Small intestine (tissue), 7 donors: Measurements from ENCODE around the gene POMT1. TPM values are rescaled to one million over a fixed set of nuclear protein-coding genes. Genes with fewer than 3 reads are reported as not detected.

ENCODE experiments used
- DNase-seq, 2 donors: peaks; one replicate each; pipeline versions ENCODE4 v3.0.0 to v3.0.0-alpha.2; 2013
- FAIRE-seq: peaks from 2 replicates; lab custom pipeline; 2012; peaks lifted over from hg19 to GRCh38; lab: Jason Lieb, UNC
- H3K27ac ChIP-seq, 3 donors: one replicate each; pipeline ENCODE4 v1.5.1; 2013; ENCODE audit warnings: low read length in 2 of 3, mild to moderate bottlenecking in 2 of 3, control low read depth in 1 of 3, inconsistent platforms in 1 of 3, low read depth in 1 of 3, moderate library complexity in 1 of 3
- H3K27me3 ChIP-seq, 3 donors: one replicate each; pipeline ENCODE4 v1.6.1; 2013; ENCODE audit warnings: low read length in 3 of 3, inconsistent platforms in 1 of 3; ENCODE audit not compliant: control insufficient read depth in 3 of 3, insufficient read depth in 3 of 3
- H3K36me3 ChIP-seq, 3 donors: one replicate each; pipeline ENCODE4 v1.6.1; 2013; ENCODE audit warnings: low read length in 3 of 3, inconsistent platforms in 1 of 3, low read depth in 1 of 3, mild to moderate bottlenecking in 1 of 3, moderate library complexity in 1 of 3; ENCODE audit not compliant: control insufficient read depth in 3 of 3, insufficient read depth in 2 of 3
- H3K4me1 ChIP-seq, 3 donors: one replicate each; pipeline ENCODE4 v1.6.1; 2013; ENCODE audit warnings: low read length in 2 of 3, inconsistent platforms in 1 of 3, low read depth in 1 of 3, mild to moderate bottlenecking in 1 of 3, moderate library complexity in 1 of 3; ENCODE audit not compliant: control insufficient read depth in 3 of 3, insufficient read depth in 2 of 3
- H3K4me3 ChIP-seq, 3 donors: one replicate each; pipeline ENCODE4 v1.5.1; 2013; ENCODE audit warnings: low read length in 3 of 3, control low read depth in 1 of 3, inconsistent platforms in 1 of 3, low read depth in 1 of 3, mild to moderate bottlenecking in 1 of 3, moderate library complexity in 1 of 3
- H3K9me3 ChIP-seq, 2 donors: one replicate each; pipeline ENCODE4 v1.6.1; 2013; ENCODE audit warnings: low read depth in 1 of 2, low read length in 1 of 2; ENCODE audit not compliant: control insufficient read depth in 2 of 2, insufficient read depth in 1 of 2
- WGBS, 3 donors: extraction: QIAGEN DNeasy Blood & Tissue Kit; methylation state at CpG; one replicate each; pipeline ENCODE4 v1.1.7; 2013; 5-methylcytosine and 5-hydroxymethylcytosine counted together
- polyA plus RNA-seq, 4 donors: library from polyadenylated mRNA; stranded (reverse) in 3 of 4; unstranded in 1 of 4; fragments of 200-250 nt in 3 of 4; fragments of 120-200 nt in 1 of 4; gene quantifications; one replicate each; pipeline versions ENCODE4 v1.2.1 to v1.2.3, GENCODE V29; 2013
- donor health status: healthy with polysubstance abuse.
- donor health status: control.
- donor health status: control.
- donor health status: Bipolar disorder and iron deficiency.
- donor health status: healthy.

Gene POMT1
- polyA plus RNA-seq, 4 donors: 15.0 to 53.2 (median 35.5) TPM

- Histone ChIP-seq H3K4me3 (no peak overlapping the region), H3K36me3 (peaks cover 40 to 98% (median 58%) of the 10 kb centered on the region in 3 donors), H3K9me3 (no peaks in the 10 kb centered on the region), H3K27me3 (no peaks in the 10 kb centered on the region), H3K27ac (no peak overlapping the region), H3K4me1 (no peaks in the 10 kb centered on the region)
- FAIRE-seq: no peak
- no peak for DNase-seq
- WGBS, 3 donors: 91 to 93% (median 91%) methylated on average over 10 of the region's 10 CpGs
These were observed 23.8 kb upstream of the POMT1 start for GRCh38 chr9:131478911-131479310.

GRCh38 chr9:131480258-131480657, 22.5 kb upstream of the POMT1 start:
- WGBS, 3 donors: 96 to 100% (median 96%) methylated on average over 1 of the region's 1 CpG
- Histone ChIP-seq H3K27ac (no peak overlapping the region), H3K4me3 (no peak overlapping the region), H3K9me3 (no peaks in the 10 kb centered on the region), H3K4me1 (no peaks in the 10 kb centered on the region), H3K36me3 (peaks cover 38 to 98% (median 58%) of the 10 kb centered on the region in 3 donors), H3K27me3 (no peaks in the 10 kb centered on the region)
- FAIRE-seq (no peak), DNase-seq (no peak)

DNA sequence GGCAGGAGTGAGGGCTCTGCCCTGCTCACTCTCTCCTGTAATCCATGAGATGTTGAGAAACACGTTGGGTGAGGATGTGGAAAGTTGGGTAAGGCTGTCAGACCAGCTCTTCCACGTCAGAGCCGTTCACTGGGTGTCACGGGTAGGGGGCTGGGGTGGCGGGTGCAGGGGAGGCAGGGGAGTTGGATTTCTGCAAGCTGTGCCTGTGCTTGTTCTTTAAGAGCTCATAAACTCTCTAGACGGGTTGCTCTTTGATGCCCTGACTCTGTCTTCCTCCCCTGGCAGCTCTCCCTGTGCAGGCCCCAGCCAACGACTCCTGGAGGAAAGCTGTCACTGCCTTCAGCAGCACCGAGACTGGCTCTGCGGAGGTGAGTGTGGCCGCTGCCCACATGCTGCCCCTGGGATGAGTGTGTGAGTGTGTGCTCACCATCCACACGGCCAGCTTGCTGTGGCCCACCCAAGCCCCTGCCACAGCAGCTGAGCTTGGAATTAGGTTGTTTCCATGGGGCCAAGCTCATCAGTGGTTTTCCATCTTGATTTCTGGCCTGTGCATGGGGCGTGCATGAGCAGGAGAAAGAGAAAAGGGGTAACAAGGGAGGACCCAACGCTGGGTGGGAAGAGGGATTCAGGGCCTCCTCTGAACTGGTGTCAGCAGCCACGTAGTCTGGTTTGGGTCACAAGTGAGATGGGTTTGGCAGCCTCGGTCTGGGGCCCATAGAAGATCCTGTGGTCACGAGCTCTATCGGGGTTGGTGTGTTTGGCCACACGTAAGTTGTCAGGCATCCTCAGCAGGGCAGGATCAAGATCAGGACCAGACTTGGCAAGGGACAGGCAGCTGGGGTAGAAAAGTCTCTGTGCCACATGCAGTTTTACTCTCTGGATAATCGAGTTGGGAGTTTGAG, 21.0 kb upstream of the POMT1 start:
- no peak overlapping the region for H3K27ac ChIP-seq
- H3K9me3 ChIP-seq: no peaks in the 10 kb centered on the region
- H3K36me3 ChIP-seq: peaks cover 31 to 97% (median 46%) of the 10 kb centered on the region in 3 donors
- no peak for DNase-seq
- no peak for FAIRE-seq
- no peak overlapping the region for H3K4me3 ChIP-seq
- no peaks in the 10 kb centered on the region for H3K4me1 ChIP-seq
- 86 to 88% (median 86%) methylated on average over 19 of the region's 19 CpGs for WGBS, 3 donors
- no peaks in the 10 kb centered on the region for H3K27me3 ChIP-seq

- Histone ChIP-seq H3K4me1 (no peaks in the 10 kb centered on the region), H3K9me3 (no peaks in the 10 kb centered on the region), H3K27ac (no peak overlapping the region), H3K4me3 (no peak overlapping the region), H3K27me3 (no peaks in the 10 kb centered on the region), H3K36me3 (peaks cover 32 to 96% (median 45%) of the 10 kb centered on the region in 3 donors)
- no peak for DNase-seq
- 91 to 92% (median 92%) methylated on average over 22 to 24 of the region's 24 CpGs for WGBS, 3 donors
- no peak for FAIRE-seq
These were observed 20.2 kb upstream of the POMT1 start for GRCh38 chr9:131482343-131483006.

DNA sequence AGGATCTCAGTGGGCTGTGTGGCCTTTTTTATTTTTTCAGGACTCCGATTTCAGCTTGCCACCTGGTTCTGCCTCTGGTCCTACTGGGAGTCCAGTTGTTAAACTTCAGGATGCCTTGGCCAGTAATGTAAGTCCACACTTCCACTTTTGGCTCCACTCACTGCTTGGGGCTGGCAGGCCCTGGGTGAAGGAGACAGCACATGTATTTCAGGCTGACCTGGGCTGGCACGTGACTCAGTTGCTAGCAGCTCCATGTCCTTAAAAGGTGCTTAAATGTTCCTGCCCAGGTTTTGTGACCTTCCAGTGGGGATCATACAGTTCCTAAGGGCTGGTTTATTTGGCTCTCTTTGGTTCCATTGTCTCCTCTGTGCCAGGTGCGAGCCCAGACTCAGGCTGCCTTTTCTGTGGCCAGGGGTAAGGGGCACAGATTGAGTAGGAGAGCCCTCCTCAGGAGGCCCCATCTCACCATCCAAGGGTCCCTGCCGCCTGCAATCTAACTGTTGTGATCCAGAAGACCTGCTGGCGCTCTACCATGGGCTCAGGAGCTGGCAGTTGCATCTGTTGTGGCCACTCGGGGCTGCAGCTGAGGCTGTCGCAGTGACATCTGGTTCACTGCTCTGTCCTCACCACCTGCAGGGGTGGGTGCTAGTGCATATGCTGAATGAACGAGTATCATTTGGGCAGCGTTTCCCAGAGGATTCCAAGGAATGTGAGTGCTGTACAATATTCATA, 19.2 kb upstream of the POMT1 start:
- Histone ChIP-seq H3K4me3 (no peak overlapping the region), H3K9me3 (no peaks in the 10 kb centered on the region), H3K27ac (no peak overlapping the region), H3K4me1 (no peaks in the 10 kb centered on the region), H3K27me3 (no peaks in the 10 kb centered on the region), H3K36me3 (peaks cover 34 to 96% (median 40%) of the 10 kb centered on the region in 3 donors)
- 87 to 89% (median 88%) methylated on average over 9 of the region's 9 CpGs for whole genome bisulfite sequencing, 3 donors
- DNase-seq (no peak), FAIRE-seq (no peak)

- H3K36me3 ChIP-seq: peaks cover 34 to 96% (median 36%) of the 10 kb centered on the region in 3 donors
- H3K27me3 ChIP-seq: no peaks in the 10 kb centered on the region
- WGBS, 3 donors: 94 to 96% (median 96%) methylated on average over 7 of the region's 7 CpGs
- no peak overlapping the region for H3K27ac ChIP-seq
- no peaks in the 10 kb centered on the region for H3K4me1 ChIP-seq
- no peak for FAIRE-seq
- no peaks in the 10 kb centered on the region for H3K9me3 ChIP-seq
- no peak overlapping the region for H3K4me3 ChIP-seq
- no peak for DNase-seq
These were observed 18.7 kb upstream of the POMT1 start for GRCh38 chr9:131484051-131484445.

GRCh38 chr9:131484560-131485185, 18.0 kb upstream of the POMT1 start:
- Histone ChIP-seq H3K27ac (no peak overlapping the region), H3K27me3 (no peaks in the 10 kb centered on the region), H3K4me3 (no peak overlapping the region), H3K4me1 (no peaks in the 10 kb centered on the region), H3K36me3 (peaks cover 31 to 96% (median 36%) of the 10 kb centered on the region in 3 donors), H3K9me3 (no peaks in the 10 kb centered on the region)
- WGBS, 3 donors: 94 to 97% (median 95%) methylated on average over 15 of the region's 15 CpGs
- FAIRE-seq: no peak
- no peak for DNase-seq

GRCh38 chr9:131485206-131485605, 17.5 kb upstream of the POMT1 start:
- Histone ChIP-seq H3K36me3 (peaks cover 35 to 97% (median 38%) of the 10 kb centered on the region in 3 donors), H3K4me3 (no peak overlapping the region), H3K9me3 (no peaks in the 10 kb centered on the region), H3K4me1 (no peaks in the 10 kb centered on the region), H3K27me3 (no peaks in the 10 kb centered on the region), H3K27ac (no peak overlapping the region)
- DNase-seq (no peak), FAIRE-seq (no peak)
- 89 to 94% (median 93%) methylated on average over 12 of the region's 12 CpGs for WGBS, 3 donors
